HG02759 (cell line): ENCODE data around the gene CTSL.

ENCODE experiments used
- ATAC-seq: cut with Tn5 transposase; IDR thresholded peaks from one replicate; pipeline ENCODE4 v1.9.1; 2021; ENCODE audit warnings: mild to moderate bottlenecking, moderate library complexity; ENCODE audit not compliant: unreplicated experiment

The CTSL gene

DNA sequence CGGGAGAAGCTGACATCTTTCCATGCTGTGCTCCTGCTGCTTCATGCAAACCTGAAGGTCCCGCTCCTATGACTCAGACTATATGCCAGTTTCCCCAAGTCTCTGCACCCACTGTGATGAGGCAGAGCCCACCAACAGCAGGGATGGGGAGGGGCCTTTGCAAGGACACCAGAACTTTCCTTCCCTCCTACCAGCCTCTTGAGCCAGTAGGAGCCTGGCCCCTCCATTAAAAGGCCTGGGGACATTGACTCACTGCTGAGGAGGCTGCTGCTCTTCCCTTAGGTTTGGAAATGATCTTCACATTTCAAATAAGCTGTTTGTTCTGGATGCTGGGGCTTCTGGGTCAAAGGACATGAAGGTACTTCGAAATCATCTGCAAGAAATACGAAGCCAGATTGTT, 26.1 kb upstream of the CTSL start:
- no peak for ATAC-seq

DNA sequence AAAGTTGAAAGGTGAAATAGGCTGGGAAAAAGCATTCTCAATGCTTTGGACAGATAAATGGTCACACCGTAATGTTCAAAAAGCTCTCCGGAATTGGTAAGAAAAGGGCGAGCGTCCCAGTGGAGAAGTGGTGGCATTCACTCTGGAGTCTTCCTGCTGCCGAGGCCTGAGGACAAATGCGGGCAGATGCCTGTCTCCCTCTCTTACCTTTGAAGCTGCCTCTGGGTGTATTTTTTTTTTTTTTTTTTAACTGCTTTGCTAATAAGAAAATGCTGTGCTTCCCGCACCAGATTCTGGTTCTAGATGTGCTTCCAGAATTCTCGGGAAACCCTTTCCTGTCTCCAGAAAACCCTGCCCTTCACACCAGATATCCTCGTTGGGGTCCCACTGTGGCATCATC, 24.4 kb upstream of the CTSL start:
- ATAC-seq: no peak

DNA sequence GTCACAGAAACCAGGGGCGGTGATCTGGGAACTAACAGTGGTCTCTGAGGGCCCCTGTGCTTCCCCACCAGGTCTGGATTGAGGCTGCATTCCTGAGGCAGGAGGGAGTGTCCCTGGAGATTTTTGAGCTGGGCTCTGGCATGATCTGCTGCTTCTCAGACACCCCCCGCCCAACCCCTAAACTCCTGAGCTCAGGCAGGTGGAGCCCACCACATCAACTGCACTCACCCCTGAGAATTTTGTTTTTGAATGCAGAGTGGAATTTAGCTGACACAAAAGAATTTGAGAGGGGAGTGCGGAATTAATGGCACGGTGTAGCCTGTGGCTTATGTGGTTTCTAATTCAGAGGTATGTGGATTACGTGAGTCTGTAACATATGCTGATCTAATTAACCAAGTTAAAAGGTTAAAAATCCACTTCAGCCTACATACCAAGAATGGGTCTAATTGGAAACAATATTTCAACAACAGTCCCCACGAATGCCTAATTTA, 23.9 kb upstream of the CTSL start:
- ATAC-seq: no peak

DNA sequence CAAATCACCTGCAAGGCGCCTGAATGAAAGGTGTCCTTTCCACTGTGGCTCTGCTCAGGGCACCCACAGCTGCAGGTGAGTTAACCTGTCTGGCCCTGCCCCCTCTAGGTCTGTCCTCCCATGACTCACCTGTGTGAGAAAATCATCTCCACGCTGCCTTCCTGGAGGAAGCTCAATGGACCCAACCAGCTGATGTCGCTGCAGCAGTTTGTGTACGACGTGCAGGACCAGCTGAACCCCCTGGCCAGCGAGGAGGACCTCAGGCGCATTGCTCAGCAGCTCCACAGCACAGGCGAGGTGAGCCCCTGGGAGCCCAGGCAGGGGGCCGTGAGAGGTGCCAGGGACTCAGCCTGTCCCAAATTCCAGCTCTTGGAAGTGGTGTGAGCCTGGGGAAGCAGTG, 23.0 kb upstream of the CTSL start:
- ATAC-seq: no peak

DNA sequence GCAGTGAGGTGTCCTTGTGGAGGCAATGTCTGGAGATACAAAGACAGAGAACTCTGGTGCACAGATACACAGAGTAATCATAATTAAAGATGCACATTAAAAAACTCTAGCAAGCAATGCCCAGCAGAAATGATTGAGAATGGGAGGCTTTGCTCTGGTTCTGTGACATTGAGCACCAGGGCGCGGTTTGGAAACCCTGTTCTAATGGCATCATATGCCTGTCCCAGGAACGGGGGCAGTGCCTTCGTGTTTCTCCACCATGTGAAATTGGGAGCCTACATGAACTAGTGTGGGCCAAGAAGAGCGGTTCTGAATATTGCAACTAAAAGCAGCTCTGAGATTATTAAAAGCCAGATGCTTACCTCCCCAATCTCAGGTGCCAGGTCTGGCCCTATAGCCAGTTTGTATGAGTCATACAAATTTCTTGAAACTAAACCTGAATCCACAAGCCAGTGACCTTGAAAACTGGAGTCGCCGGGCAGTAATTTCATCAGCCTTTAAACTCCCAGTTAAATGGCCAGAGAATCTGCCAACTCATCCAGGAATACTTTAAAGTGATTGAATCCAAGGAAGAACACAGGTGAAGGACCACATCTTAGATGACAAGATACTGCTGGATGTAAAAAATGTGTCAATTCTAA, 22.2 kb upstream of the CTSL start:
- no peak for ATAC-seq

DNA sequence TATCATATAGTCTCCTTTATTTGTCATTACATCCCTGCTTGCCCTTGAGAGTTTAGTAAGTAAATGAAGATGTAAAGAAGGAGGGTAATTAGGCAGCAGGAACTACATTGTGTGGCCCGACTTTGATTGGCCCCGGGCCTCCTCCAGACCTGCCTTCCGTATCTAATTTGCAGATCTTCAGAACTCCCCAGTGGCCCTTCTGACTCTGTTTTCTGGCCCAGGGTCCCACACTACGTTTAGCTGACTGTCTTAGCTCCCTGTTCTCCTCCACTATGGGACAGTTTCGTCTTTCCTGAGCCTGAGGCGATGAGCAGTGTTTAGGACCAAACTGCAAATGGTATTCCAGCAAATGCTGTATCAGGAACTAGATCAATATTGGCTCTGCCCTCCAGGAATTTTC, 21.6 kb upstream of the CTSL start:
- ATAC-seq: no peak

DNA sequence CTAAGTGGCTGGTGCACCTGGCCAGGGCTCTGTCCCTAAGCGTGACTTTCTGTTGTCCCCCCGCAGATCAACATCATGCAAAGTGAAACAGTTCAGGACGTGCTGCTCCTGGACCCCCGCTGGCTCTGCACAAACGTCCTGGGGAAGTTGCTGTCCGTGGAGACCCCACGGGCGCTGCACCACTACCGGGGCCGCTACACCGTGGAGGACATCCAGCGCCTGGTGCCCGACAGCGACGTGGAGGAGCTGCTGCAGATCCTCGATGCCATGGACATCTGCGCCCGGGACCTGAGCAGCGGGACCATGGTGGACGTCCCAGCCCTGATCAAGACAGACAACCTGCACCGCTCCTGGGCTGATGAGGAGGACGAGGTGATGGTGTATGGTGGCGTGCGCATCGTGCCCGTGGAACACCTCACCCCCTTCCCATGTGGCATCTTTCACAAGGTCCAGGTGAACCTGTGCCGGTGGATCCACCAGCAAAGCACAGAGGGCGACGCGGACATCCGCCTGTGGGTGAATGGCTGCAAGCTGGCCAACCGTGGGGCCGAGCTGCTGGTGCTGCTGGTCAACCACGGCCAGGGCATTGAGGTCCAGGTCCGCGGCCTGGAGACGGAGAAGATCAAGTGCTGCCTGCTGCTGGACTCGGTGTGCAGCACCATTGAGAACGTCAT, 19.7 kb upstream of the CTSL start:
- ATAC-seq: no peak

DNA sequence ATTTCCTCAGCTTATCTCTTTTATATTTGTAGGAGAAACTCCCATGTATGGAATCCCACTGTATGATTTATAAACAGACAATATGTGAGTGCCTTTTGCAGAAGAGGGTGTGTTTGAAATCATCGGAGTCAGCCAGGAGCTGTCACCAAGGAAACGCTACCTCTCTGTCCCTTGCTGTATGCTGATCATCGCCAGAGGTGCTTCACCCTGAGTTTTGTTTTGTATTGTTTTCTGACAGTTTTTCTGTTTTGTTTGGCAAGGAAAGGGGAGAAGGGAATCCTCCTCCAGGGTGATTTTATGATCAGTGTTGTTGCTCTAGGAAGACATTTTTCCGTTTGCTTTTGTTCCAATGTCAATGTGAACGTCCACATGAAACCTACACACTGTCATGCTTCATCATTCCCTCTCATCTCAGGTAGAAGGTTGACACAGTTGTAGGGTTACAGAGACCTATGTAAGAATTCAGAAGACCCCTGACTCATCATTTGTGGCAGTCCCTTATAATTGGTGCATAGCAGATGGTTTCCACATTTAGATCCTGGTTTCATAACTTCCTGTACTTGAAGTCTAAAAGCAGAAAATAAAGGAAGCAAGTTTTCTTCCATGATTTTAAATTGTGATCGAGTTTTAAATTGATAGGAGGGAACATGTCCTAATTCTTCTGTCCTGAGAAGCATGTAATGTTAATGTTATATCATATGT, 18.0 kb upstream of the CTSL start:
- no peak for ATAC-seq

DNA sequence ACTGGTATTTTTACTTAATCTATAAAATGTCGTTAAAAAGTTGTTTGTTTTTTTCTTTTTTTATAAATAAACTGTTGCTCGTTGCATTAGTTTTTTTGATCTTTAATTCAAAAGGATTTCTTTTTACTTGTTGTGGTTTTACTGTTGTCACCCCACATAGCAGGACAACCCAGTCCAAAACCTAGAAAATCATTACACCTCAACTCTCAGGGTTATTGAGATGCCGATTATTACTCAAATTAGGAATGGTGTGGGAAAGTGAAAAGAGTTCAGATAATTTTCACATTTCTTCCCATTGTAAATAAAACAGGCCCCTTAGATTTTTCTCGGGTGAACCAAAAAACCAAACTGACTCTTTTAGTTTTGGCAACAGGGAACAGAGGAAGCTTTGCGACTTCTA, 17.4 kb upstream of the CTSL start:
- no peak for ATAC-seq

DNA sequence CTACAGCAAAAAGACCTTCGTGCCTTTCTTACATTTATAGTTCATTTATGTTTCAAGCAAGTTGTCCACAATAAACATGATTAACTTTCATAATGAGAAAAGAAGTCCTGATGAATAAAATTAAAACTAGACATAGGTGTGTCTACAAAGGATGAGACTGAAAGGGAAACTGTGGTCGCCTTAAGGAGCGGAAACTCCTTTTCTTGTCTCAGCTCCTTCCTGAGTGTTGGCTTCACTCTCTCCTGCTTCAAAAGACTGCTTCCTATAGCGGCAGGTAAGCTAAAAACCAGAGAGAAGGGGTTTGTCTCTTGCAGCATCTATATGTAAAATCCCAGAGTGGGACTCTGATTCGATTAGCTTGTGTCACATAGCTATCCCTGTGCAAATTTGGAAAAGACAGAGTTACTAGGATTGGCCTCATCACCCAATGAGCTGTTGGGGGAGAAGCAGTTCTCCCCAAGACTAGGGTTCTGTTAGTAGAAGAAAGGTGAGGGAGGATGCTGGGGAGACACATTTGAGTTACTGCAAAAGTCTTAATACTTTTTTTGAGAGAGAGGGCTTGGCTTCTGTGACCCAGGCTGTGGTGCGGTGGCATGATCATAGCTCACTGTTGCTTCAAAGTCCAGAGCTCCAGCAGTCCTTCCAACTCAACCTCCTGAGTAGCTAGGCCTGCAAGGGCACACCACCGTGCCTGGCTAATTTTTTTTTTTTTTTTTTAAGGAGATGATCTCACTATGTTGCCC, 16.8 kb upstream of the CTSL start:
- no peak for ATAC-seq

DNA sequence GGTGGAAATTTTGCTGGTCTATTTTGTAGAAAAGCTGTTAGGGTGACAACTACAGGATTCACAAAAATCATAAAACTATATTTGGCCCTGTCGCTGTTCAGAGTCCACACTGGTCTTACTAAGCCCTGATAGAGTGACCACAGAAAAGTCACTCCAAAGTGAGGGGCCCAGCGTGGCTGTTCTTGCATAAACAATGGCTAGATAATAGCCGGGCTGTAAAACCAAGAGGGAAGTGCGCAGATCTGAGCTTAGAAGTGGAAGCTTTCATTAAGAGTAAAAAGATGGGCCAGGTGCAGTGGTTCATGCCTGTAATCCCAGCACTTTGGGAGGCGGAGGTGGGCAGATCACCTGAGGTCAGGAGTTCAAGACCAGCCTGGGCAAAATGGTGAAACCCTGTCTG, 15.5 kb upstream of the CTSL start:
- no peak for ATAC-seq

DNA sequence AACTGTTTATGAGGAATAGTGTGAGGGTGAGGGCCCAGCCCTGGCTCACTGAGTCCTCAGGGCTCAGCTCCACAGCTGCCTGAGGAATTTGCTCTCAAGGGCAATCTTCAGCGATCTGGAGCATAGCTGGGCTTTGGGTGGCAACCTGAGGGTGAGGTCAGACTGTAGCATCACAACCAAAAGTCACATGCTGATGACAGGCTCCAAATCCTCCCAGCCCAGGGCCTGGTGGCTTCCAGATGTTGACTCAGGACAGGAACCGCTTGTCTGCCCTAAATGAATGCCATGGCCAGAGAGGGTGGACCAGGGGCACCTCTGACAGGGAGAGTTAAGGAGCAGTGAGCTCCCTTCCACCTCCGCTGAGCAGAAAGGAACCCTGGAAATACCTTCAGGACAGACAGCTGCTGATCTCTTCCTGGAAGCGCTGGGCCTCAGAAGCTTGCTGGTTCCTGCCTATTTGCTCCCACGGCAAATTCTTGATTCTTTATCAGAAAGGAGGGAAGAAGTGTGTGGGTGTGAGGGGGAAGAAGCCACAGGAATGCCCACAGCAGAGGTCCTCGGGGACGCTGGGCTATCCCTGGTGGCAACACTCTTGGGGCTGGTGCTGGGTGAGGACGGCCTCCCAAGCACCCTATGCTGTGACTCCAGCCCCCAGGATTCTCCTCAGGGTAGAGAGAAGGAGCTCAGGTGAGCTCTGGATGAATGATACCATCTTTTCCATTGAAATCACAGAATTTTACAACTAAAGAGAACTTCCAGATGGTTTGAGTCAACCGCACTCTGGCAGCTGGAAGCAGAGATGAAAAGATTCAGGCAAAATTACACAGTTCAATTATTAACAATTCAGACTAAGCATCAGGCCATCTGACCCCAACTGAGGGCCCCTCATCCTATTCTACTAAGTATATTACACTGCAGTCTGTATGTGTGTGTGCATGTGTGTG, 13.8 kb upstream of the CTSL start:
- ATAC-seq: no peak

DNA sequence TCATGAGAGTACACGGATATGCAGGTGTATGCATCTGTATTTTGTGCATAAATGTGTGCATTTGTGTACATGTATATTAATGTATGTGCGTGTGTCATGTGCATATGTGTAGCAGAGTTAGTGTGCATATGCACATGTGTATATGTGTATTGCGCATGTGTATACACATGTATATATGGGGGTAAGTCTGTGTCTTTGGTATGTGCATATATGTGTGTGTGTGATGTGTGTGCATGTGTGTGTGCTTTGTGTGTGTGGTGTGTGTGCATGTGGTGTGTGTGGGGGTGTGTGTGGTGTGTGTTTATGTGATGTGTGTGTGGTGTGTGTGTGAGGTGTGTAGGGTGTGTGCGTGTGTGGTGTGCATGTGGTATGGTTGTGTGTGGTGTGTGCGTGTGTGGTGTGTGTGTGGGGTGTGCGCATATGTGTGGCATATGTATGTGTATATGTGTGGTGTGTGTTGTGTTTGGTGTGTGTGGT, 13.1 kb upstream of the CTSL start:
- ATAC-seq: no peak

DNA sequence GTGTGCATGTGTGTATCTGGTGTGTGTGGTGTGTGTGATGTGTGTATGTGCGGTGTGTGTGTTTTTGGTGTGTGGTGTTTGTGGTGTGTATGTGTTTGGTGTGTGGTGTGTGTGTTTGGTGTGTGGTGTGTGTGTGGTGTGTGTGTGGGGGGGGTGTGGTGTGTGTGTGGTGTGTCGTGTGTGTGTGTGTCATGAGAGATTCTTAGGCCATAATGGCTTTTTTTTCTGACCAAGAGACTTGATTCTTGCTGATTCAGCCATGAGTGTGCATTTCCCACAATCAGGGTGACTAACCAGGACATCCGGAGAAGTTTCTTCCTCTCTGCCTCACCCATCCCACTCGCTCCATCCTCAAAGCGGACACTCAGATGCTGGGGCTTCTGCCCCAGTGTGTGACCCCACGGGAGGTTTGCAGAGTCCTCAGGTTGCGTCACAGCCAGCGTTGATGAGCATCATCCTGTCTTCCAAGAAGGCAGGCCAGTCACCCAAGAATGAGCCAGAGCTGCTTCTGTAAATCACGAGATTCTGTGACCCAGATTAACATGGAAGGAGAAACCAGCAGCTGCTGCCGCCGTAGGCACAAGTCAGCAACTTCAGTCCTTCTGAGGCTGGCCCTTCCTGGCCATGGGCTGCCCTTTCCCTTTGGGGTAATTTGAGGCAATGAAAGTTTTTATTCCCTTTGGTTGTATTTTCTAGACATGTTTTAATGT, 12.5 kb upstream of the CTSL start:
- ATAC-seq: no peak

DNA sequence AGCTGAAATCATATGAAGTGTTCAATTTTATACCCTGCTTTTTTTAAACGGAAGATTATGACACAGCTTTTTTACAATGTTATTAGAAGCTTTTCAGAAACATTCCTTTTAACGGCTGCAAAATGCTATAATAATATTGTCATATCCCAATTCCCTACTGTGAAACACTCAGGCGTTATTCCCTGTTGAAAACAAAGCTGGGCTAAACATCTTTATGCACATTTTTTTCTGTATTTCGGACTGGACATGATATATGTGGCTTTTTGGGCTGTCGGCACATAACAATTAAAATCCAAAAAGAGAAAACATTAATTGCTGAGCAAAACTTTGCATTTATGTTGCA, 12.0 kb upstream of the CTSL start:
- no peak for ATAC-seq

DNA sequence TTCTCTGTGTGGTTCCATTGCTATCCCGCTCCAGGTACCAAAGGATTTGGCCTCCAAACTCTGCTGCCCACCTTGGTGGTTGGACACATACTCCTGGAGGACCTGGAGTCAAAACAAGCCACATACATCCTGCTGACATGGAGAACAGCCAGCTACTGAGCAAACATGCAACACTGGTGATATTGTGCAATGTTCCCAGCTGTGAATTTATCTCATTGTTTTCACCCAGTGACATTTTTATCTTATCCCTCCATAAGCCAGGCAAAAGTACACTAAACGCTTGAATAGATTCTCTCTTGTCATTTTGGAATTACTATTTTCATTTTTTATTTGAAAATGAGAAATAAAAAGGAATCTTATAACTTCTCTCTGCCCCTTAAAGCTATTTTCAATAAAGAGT, 11.1 kb upstream of the CTSL start:
- ATAC-seq: no peak

DNA sequence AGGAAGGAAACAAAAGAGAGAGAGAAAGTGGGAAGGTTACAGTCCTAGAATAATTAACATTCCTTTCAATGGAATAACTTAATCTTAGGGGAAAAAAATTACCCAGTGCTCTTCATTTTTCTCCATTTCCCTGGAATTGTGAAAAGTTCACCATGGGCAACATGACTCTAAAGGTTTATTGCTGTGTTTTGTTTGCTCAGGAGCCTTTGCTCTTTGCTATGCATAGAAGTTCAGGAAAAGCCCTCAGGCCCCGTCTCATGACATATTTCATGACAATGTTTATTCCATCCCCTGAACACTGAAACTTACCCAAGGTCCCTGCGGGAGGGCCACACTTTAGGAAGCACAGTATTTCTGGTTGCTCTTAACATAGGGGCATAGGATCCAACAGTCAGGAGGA, 9.8 kb upstream of the CTSL start:
- ATAC-seq: no peak

DNA sequence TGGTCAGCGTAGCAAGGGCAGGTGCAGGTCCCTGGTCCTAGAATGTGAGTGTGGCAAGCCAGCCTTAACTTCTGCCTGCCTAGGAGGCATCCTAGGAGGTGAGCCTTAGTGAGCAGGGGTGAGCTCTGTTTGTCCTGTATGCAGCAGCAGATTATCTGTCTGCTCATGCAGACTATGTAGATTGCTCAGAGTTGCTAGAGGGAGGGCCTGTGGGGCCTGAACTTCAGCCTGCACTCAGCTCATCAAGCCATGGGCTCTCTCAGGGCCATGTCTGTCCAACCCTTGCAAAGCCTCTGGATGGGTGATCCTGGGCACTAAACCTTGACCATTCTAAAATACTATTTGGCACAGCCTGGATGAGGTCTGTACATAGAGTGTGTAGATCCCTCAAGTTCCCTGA, 8.5 kb upstream of the CTSL start:
- no peak for ATAC-seq

DNA sequence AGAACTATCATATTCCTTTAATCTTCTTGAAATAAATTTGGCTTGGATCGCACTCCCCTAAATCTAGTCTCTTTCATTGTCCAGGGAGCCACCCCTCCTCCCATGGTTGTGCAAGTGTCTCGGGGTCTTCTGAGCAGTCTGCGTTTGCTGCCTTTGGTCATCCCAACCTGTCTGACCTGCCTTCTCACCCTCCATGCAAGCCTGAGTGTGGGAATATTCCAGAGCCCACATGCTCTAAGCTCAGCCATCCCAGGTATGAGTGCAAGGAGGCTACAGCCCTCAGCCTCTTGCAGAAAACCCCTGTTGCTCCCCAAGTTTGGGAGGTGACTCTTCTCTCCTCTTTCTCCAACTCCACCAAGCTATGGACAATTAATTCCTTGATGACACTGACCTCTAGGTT, 7.7 kb upstream of the CTSL start:
- no peak for ATAC-seq
